ENCODE measurements around the gene PRDM15.

Gene PRDM15

GRCh38 chr21:41834926-41835663, 44.0 kb downstream of the PRDM15 start:
- ChIA-PET POLR2A (ENCODE audit: low non-redundant PET) (no interaction called here), CTCF (no interaction called here)
- H3K27ac ChIP-seq = peak overlapping the region; percentile 56
- no peak for TF ChIP-seq CTCF (conservative IDR thresholded peaks at IDR 0.05; ENCODE audit: low read depth)
- no peak for DNase-seq (ENCODE audit: low spot score)

GRCh38 chr21:41834252-41834925, 44.8 kb downstream of the PRDM15 start:
- CTCF ChIA-PET = no interaction called here
- DNase-seq (ENCODE audit: low spot score) = no peak
- peak overlapping the region; percentile 14; the same call in 1 of the 2 replicates for H3K27ac ChIP-seq
- POLR2A ChIA-PET (ENCODE audit: low non-redundant PET) = no interaction called here
- no peak for TF ChIP-seq CTCF (conservative IDR thresholded peaks at IDR 0.05; ENCODE audit: low read depth)

- no peak for TF ChIP-seq CTCF (conservative IDR thresholded peaks at IDR 0.05; ENCODE audit: low read depth)
- peak overlapping the region; percentile 14; the same call in 1 of the 2 replicates for H3K27ac ChIP-seq
- DNase-seq (ENCODE audit: low spot score) = no peak
- ChIA-PET POLR2A (ENCODE audit: low non-redundant PET) (no interaction called here), CTCF (interaction anchor here (0.6 kb wide), 1 partner anchor 225 kb away, joined by 3 read pairs; no protein-coding TSS in a partner anchor)
These were observed 45.5 kb downstream of the PRDM15 start for GRCh38 chr21:41833497-41834115.

GRCh38 chr21:41832596-41833496, 46.3 kb downstream of the PRDM15 start:
- TF ChIP-seq CTCF (conservative IDR thresholded peaks at IDR 0.05; ENCODE audit: low read depth) = no peak
- POLR2A ChIA-PET (ENCODE audit: low non-redundant PET) = no interaction called here
- H3K27ac ChIP-seq = peak overlapping the region; percentile 32
- CTCF ChIA-PET = interaction anchor here (0.6 kb wide), 1 partner anchor 224 kb away, joined by 3 read pairs; no protein-coding TSS in a partner anchor
- no peak for DNase-seq (ENCODE audit: low spot score)

- ChIA-PET CTCF (no interaction called here), POLR2A (ENCODE audit: low non-redundant PET) (no interaction called here)
- peak overlapping the region; percentile 32 for H3K27ac ChIP-seq
- TF ChIP-seq CTCF (conservative IDR thresholded peaks at IDR 0.05; ENCODE audit: low read depth) = no peak
- no peak for DNase-seq (ENCODE audit: low spot score)
These were observed 47.1 kb downstream of the PRDM15 start for GRCh38 chr21:41831866-41832595.

Measured in RWPE1 (cell line).